HL-60 (cell line): Measurements from ENCODE around the gene INO80.

Experiments
- CTCF ChIP-seq: IDR thresholded peaks from one replicate; pipeline ENCODE4 v1.5.1; 2011; ENCODE audit warnings: low read length, control low read depth, inconsistent platforms; ENCODE audit not compliant: insufficient read depth
- POLR2AphosphoS5 ChIP-seq: IDR thresholded peaks from 2 replicates; pipeline ENCODE4 v1.6.1; 2012; ENCODE audit warnings: low read depth

GRCh38 chr15:41104234-41104633 lies 11.8 kb downstream of the INO80 start:
- TF ChIP-seq CTCF: no peak
- TF ChIP-seq POLR2AphosphoS5: no peak
